Thyroid gland (tissue), 4 donors: Measurements from ENCODE around the gene COQ3. TPM values are rescaled to one million over a fixed set of nuclear protein-coding genes. Genes with fewer than 3 reads are reported as not detected.

Experiments used
- DNase-seq, 2 donors: peaks; one replicate each; pipeline ENCODE4 v3.0.0-alpha.2; 2019
- H3K27ac ChIP-seq, 3 donors: fragments of 200-600 bp; sonication (generic); 1 replicate in 2 of 3; 2 replicates in 1 of 3; pipeline ENCODE4 v1.5.1; 2016 to 2019; ENCODE audit warnings: mild to moderate bottlenecking in 1 of 3, moderate library complexity in 1 of 3
- H3K27me3 ChIP-seq: fragments of 200-600 bp; sonication (generic); one replicate; pipeline ENCODE4 v1.5.1; 2019
- H3K36me3 ChIP-seq, 2 donors: fragments of 200-600 bp; sonication (generic); one replicate each; pipeline ENCODE4 v1.5.1; 2016 to 2019
- H3K4me1 ChIP-seq, 2 donors: fragments of 200-600 bp; sonication (generic); one replicate each; pipeline ENCODE4 v1.5.1; 2017 to 2019
- H3K4me3 ChIP-seq, 3 donors: fragments of 200-600 bp; sonication (generic); replicated peaks in 1 of 3; 1 replicate in 2 of 3; 2 replicates in 1 of 3; pipeline ENCODE4 v1.5.1; 2016; ENCODE audit warnings: mild to moderate bottlenecking in 1 of 3
- H3K9me3 ChIP-seq: fragments of 200-600 bp; sonication (generic); one replicate; pipeline ENCODE4 v1.5.1; 2017
- POLR2A ChIP-seq, 2 donors: fragments of 450-650 bp; IDR thresholded peaks; one replicate each; pipeline ENCODE4 v1.6.1; 2017; ENCODE audit warnings: antibody characterized with exemption in 2 of 2, mild to moderate bottlenecking in 2 of 2, moderate library complexity in 1 of 2
- WGBS, 2 donors: methylation state at CpG; one replicate each; pipeline ENCODE4 v1.1.5; 2017; 5-methylcytosine and 5-hydroxymethylcytosine counted together
- intact Hi-C: fragments of 100-400 bp; cut with DNase I; formaldehyde crosslinking; loops from one replicate; pipeline ENCODE4 v1.15.1; 2023
- total RNA-seq, 4 donors: library from RNA; depleted of rRNA; stranded (reverse); fragments of >200 nt; gene quantifications; one replicate each; pipeline ENCODE4 v1.2.3, GENCODE V29; 2016
- TF ChIP-seq, protein P1 (sequence below), 6 experiments: fragments of 200-600 bp in 3 of 6; fragments of 450-650 bp in 3 of 6; sonication (generic) in 3 of 6; IDR thresholded peaks; one replicate each; pipeline ENCODE4 v1.5.1; 2016 to 2019; ENCODE audit warnings: antibody characterized with exemption in 6 of 6, mild to moderate bottlenecking in 2 of 6, inconsistent platforms in 1 of 6, moderate library complexity in 1 of 6

Gene COQ3
- total RNA-seq, 4 donors from 2014 or later = 5.2 to 7.0 (median 5.8) TPM

DNA sequence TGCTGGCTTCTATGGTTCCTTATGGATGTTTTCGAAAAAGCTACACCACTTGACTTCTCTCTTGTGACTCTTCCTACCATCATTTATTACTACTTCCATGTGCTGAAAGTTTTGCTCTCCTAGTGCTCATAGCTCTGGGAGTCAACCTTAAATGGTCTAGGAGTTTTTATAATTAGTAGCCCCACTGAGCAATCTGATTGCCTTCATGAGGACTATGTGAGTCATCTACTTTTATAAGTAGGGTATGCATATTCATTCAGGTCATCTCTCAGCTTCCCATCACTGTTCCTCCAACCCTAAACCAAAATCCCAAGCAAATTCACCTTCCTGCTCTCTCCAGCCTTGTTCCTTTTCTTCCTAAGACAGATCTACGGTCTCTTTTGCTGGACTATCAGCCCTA, 27.1 kb downstream of the COQ3 start:
- H3K4me3 ChIP-seq = no peak overlapping the region
- H3K9me3 ChIP-seq = no peaks in the 10 kb centered on the region
- no peaks in the 10 kb centered on the region for H3K4me1 ChIP-seq
- 95 to 96% methylated on average over 2 of the region's 2 CpGs for WGBS, 2 donors
- no peaks in the 10 kb centered on the region for H3K27me3 ChIP-seq
- no peak overlapping the region for H3K27ac ChIP-seq
- intact Hi-C loops = no loop called here
- TF ChIP-seq POLR2A (IDR thresholded peaks at IDR 0.05) = no peak
- TF ChIP-seq, protein P1, sequence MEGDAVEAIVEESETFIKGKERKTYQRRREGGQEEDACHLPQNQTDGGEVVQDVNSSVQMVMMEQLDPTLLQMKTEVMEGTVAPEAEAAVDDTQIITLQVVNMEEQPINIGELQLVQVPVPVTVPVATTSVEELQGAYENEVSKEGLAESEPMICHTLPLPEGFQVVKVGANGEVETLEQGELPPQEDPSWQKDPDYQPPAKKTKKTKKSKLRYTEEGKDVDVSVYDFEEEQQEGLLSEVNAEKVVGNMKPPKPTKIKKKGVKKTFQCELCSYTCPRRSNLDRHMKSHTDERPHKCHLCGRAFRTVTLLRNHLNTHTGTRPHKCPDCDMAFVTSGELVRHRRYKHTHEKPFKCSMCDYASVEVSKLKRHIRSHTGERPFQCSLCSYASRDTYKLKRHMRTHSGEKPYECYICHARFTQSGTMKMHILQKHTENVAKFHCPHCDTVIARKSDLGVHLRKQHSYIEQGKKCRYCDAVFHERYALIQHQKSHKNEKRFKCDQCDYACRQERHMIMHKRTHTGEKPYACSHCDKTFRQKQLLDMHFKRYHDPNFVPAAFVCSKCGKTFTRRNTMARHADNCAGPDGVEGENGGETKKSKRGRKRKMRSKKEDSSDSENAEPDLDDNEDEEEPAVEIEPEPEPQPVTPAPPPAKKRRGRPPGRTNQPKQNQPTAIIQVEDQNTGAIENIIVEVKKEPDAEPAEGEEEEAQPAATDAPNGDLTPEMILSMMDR (IDR thresholded peaks at IDR 0.05) = no peak
- no peak for DNase-seq
- H3K36me3 ChIP-seq = no peaks in the 10 kb centered on the region

DNA sequence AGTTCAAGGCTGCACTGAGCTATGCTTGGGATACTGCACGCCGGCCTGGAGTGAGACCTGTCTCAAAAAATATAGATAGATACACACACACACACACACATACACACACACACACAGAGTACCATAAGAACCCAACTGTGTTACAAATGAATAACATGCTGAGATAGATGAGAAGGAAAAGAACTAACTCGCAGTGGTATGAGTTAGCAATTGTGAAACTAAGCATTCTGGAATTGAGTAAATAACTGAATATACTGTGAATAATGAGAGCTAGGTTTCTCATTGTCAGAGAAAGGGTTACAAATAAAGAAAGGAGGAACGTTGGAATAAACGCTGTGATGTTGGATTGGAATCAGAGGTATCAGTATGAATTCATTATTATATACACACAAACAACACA, 30.0 kb downstream of the COQ3 start:
- intact Hi-C loops = no loop called here
- H3K27ac ChIP-seq = no peak overlapping the region
- no peaks in the 10 kb centered on the region for H3K27me3 ChIP-seq
- WGBS, 2 donors = 80 to 90% methylated on average over 5 of the region's 5 CpGs
- no peaks in the 10 kb centered on the region for H3K4me1 ChIP-seq
- no peaks in the 10 kb centered on the region for H3K9me3 ChIP-seq
- H3K36me3 ChIP-seq = no peaks in the 10 kb centered on the region
- TF ChIP-seq, protein P1 (IDR thresholded peaks at IDR 0.05) = no peak
- TF ChIP-seq POLR2A (IDR thresholded peaks at IDR 0.05) = no peak
- DNase-seq = no peak
- H3K4me3 ChIP-seq = no peak overlapping the region

DNA sequence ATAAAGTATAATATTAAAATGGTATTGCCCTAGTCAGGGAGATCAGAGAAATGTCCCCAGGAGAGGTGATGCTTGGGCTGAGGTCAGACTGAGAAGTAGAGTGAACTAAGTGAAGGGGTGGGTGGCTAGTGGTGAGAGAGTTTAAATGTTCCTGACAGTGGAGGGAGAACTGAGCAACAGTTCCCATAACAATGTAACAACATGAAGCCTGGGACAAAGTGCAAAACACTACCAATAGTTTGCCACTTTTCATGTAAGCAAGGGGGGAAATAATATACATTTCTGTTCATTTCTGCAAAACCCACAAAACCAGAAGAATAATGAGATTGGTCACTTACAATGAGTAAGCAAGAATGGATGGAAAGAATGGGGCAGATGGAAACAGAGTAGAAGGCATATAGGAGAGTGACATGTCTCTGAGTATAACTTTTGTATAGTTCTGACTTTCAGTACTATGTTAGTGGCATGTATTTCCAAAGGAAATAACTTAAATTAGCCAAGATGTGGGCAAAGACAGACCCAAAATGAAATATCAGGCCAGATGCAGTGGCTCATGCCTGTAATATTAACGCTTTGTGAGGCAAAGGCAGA, 31.2 kb downstream of the COQ3 start:
- no peak for TF ChIP-seq POLR2A (IDR thresholded peaks at IDR 0.05)
- TF ChIP-seq, protein P1 (IDR thresholded peaks at IDR 0.05) = no peak
- no peaks in the 10 kb centered on the region for H3K36me3 ChIP-seq
- H3K4me1 ChIP-seq = no peaks in the 10 kb centered on the region
- no peak overlapping the region for H3K27ac ChIP-seq
- no peaks in the 10 kb centered on the region for H3K9me3 ChIP-seq
- H3K27me3 ChIP-seq = no peaks in the 10 kb centered on the region
- intact Hi-C loops = no loop called here
- H3K4me3 ChIP-seq = no peak overlapping the region
- DNase-seq = no peak
- 89 to 93% methylated on average over 1 of the region's 1 CpG for WGBS, 2 donors

DNA sequence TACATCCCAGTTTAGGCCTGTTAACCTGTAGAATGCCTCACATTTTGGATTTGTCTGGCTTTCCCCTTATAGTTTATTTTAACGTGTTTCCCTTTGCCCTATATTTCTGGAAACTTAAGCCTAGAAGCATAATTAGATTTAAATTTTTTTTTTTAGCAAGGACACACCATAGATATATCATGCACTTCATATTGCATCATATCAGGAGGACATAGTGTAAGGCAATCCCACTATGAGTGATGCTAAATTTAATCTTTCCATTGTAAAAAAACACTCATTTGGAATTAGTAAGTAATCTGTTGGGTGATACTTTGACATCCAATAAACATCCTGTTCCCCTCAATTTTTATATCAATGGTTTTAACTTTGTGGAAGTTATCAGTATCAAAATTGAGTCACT, 34.2 kb downstream of the COQ3 start:
- H3K27me3 ChIP-seq = no peaks in the 10 kb centered on the region
- intact Hi-C loops = no loop called here
- H3K36me3 ChIP-seq = no peaks in the 10 kb centered on the region
- no peaks in the 10 kb centered on the region for H3K9me3 ChIP-seq
- no peak for TF ChIP-seq POLR2A (IDR thresholded peaks at IDR 0.05)
- TF ChIP-seq, protein P1 (IDR thresholded peaks at IDR 0.05) = no peak
- WGBS, 2 donors = 56 to 72% methylated on average over 1 of the region's 1 CpG
- no peak for DNase-seq
- H3K4me1 ChIP-seq = no peaks in the 10 kb centered on the region
- no peak overlapping the region for H3K4me3 ChIP-seq
- no peak overlapping the region for H3K27ac ChIP-seq

DNA sequence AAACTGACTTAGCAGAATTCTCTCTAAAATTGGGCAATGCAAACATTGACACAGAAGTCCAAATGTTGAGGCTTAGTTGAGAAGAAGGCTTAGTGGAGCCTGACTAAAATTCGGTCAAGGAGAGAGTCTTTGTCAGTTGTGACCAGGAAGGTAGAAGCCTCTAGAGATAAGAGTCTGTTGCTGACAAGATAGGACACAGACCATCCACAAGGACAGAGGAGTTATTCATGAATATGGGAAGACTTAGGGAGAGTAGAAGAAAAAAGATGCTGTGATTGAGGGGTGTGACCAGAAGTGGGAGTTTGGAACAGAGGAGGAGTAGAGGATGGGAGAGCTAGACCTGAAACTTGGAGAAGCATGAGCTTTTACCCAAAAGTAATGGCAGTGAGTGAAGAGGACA, 37.4 kb downstream of the COQ3 start:
- Histone ChIP-seq H3K9me3 (no peaks in the 10 kb centered on the region), H3K36me3 (no peaks in the 10 kb centered on the region), H3K4me3 (no peak overlapping the region), H3K4me1 (no peaks in the 10 kb centered on the region), H3K27me3 (no peaks in the 10 kb centered on the region), H3K27ac (no peak overlapping the region)
- TF ChIP-seq POLR2A (IDR thresholded peaks at IDR 0.05) = no peak
- TF ChIP-seq, protein P1 (IDR thresholded peaks at IDR 0.05) = no peak
- intact Hi-C loops = no loop called here
- DNase-seq = no peak
- 77 to 89% methylated on average over 1 of the region's 1 CpG for WGBS, 2 donors
